Measurements from ENCODE around the gene ATXN10.

Gene ATXN10

DNA sequence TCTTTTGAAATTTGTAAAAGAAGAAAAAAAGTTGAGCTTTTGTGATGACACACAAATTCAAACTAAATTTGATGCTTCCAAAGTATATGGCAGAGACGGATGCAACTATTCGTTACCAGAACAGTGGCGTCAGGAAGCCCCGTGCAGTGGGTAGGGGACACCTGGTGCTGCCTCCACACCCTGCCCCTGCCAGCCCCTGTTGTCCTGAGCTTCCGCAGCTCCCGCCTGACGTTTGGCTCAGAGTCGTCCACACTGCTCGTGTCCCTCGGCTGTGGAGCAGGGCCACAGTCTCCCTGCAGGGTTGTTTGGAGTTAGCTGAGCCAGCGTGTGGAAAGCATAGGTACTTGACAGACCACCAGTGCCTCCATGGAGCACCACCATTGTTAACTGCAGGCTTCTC is 86.3 kb downstream of the ATXN10 start:
- DNase-seq (ENCODE audit: low read depth, low spot score) = no peak

GRCh38 chr22:45758603-45759002 is 87.0 kb downstream of the ATXN10 start:
- no peak for DNase-seq (ENCODE audit: low read depth, low spot score)

- DNase-seq (ENCODE audit: low read depth, low spot score) = no peak
Measured at GRCh38 chr22:45760682-45761081, 89.0 kb downstream of the ATXN10 start.

GRCh38 chr22:45762545-45763235 is 91.1 kb downstream of the ATXN10 start:
- DNase-seq (ENCODE audit: low read depth, low spot score) = no peak

DNA sequence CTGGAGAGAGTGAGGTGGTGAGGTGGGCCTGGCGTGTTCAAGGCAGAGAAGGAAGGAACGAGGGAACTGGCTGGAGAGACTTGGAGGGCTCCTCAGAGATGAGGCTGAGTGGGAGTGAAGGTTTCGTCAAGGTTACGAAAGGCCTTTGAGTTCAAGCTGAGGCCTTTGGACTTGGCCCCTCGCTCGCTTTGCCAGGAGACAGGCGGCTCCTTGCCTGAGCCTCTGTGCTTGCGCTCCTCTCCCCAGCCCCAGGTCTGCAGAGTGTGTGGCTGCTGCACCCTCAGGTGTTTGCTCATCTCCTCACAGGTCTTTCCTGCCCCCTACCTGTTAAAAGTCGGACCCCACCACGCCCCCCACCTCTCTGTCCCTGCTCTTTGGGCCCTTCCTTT is 91.6 kb downstream of the ATXN10 start:
- DNase-seq (ENCODE audit: low read depth, low spot score) = no peak

GRCh38 chr22:45768490-45768889 is 96.9 kb downstream of the ATXN10 start:
- no peak for DNase-seq (ENCODE audit: low read depth, low spot score)

- DNase-seq (ENCODE audit: low read depth, low spot score) = no peak
Measured at GRCh38 chr22:45769569-45770210, 98.1 kb downstream of the ATXN10 start.

- DNase-seq (ENCODE audit: low read depth, low spot score) = no peak
Measured at GRCh38 chr22:45770506-45770905, 98.9 kb downstream of the ATXN10 start.

GRCh38 chr22:45771057-45771456 is 99.4 kb downstream of the ATXN10 start:
- no peak for DNase-seq (ENCODE audit: low read depth, low spot score)

DNA sequence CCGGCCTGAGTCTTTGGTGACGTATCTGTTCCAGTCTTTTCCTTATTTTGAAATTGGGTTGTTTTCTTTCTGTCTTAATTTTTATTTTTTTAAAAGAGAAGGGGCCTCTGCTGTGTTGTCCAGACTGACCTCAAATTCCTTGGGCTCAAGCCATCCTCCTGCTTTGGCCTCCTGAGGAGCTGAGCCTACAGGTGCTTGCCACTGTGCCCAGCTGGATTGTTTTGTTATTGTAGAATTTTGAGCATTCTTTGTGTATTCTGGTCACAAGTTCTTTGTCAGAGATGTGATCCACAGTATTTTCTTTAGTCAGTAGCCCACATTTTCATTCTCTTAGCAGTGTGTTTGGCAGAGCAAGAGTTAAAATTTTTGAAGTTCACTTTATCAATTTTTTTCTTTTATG is 100.1 kb downstream of the ATXN10 start:
- DNase-seq (ENCODE audit: low read depth, low spot score) = no peak

DNA sequence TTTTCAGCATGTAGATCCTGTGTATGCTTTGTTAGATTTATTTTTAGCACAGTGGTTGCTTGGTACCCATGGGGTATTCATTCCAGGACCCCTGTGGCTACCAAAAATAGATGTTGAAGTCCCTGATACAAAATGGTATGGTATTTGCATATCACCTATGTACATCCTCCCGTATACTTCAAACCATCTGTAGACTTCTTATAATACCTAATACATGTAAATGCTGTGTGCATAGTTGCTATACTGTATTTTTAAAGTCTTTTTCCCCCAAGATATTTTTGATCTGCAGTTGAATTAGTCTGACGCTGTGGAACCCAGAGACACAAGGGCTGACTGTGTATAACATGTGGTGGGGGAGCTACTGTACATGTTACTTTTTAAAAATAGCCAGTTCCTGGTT is 101.1 kb downstream of the ATXN10 start:
- DNase-seq (ENCODE audit: low read depth, low spot score) = no peak

DNA sequence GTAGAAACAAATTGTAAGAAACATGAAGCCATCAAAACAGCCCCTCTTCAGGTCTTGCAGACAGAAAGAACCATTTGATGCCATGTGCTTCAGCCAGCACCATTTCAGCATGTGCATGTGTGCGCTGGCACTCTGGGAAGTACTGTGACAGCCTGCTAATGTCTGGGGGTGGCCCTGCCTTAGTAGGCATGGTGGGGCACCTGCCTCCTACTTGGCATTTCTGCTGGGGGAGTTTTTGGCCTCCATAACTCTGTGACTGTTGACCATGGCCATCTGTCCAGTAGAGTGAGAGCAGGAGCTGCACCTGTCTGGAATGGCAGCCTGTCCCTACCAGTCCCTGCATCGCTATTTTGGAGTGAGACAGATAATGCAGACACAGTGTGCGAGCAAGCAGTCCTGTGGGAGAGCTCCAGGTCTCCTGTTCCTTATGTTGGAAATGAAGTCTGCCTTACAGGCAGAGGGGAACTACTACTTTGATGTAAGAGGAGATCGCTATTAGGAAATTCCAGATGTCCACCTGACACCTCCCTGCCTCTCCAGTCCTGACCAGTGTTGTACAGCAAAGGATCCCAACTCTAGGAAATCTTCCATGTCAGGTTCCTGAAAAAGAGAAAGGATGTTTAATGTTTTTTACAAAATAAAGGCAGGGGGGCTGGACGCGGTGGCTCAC is 102.5 kb downstream of the ATXN10 start:
- DNase-seq (ENCODE audit: low read depth, low spot score) = no peak

DNA sequence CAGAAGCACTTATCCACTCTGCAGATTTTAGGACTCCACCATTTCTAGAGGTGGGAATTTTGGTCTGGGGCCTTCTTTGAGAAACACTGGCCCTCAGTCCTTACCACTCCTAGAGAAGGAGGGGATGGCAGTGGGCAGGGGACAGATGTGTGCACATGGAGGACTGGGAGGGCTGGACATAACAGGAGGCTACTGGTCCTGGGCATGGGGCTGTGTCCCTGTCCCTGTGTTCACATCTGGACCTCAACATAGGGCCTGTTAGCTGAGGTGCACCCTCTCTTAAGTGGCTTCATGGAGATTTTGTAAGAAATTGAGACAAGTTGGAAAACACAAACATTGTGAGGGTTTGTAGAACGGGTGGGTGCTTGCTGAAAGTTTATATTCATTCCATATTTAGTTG is 103.4 kb downstream of the ATXN10 start:
- no peak for DNase-seq (ENCODE audit: low read depth, low spot score)

GRCh38 chr22:45775569-45776312 is 104.1 kb downstream of the ATXN10 start:
- DNase-seq (ENCODE audit: low read depth, low spot score) = no peak

DNA sequence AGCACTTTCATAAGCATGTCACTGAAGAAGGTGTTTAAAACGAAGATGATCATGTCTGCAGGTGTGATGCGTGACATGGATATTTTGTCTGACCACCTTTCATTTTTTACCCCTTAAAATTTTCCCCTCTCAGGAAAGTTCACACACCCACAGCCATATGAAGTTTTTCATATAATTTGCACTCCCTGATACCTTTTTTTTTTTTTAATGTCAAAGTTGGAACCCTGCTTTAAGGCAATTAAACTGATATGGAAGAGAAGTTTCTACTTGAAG is 104.6 kb downstream of the ATXN10 start:
- no peak for DNase-seq (ENCODE audit: low read depth, low spot score)

- DNase-seq (ENCODE audit: low read depth, low spot score) = no peak
Measured at GRCh38 chr22:45777046-45777851, 105.6 kb downstream of the ATXN10 start.

- no peak for DNase-seq (ENCODE audit: low read depth, low spot score)
Measured at GRCh38 chr22:45777852-45778375, 106.3 kb downstream of the ATXN10 start.

- no peak for DNase-seq (ENCODE audit: low read depth, low spot score)
Measured at GRCh38 chr22:45781459-45781858, 109.8 kb downstream of the ATXN10 start.

DNA sequence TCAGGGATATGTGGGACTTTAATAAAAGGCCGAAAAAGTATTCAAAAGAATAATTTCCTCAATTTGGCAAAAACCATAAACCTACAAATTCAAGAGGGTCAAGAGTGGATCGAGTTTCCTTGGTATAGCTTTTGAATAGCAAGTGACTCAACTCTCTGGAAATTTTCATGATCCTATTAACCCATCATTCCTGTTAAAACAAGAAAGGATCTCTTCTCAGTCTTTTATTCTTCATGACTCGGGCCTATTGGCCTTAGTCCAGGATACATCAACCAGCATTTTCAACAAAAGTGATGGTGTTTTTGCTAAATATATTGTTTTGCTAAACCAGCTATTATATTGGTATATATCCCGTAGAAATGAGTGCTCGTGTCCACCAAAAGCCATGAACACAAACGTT is 110.3 kb downstream of the ATXN10 start:
- no peak for DNase-seq (ENCODE audit: low read depth, low spot score)

GRCh38 chr22:45783021-45783420 is 111.4 kb downstream of the ATXN10 start:
- DNase-seq (ENCODE audit: low read depth, low spot score) = no peak

DNA sequence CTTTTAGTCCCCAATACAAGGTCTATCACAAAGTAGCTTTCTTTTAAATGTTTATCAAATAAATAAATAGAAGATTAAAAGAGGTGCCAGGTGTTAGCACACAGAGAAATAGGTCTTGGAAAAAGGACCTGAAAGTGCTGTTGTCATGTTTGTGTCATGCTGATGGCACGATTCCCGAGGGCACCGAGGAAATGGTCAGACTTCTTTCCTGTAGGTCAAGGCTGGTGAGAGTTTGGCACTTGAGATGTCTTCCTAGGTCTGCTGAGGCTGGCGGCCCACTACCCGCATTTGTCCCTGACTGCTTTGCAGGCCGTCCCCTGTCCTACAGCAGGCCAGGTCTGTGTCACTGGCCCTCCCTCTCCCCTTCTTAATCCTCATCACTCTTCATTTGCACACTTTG is 112.1 kb downstream of the ATXN10 start:
- DNase-seq (ENCODE audit: low read depth, low spot score) = no peak

All from activated CD4-positive, CD25-positive, alpha-beta regulatory T cell treated with anti-CD3 and anti-CD28 coated beads, Interleukin-2, amount 50 U/mL, for 16 hours (primary cell).